ENCODE data around the gene XAB2. TPM values are rescaled to one million over a fixed set of nuclear protein-coding genes. Genes with fewer than 3 reads are reported as not detected.

The XAB2 gene
- total and polyA plus RNA-seq, 12 donors: 18.6 to 31.9 (median 22.7) TPM

- Histone ChIP-seq H3K9me3 (no peaks in the 10 kb centered on the region), H3K4me3 (no peak overlapping the region), H3K27me3 (peaks cover 0 to 46% (median 13%) of the 10 kb centered on the region in 7 donors), H3K27ac (no peak overlapping the region), H3K36me3 (no peaks in the 10 kb centered on the region), H3K4me1 (no peaks in the 10 kb centered on the region)
- 70 to 77% methylated on average over 7 of the region's 7 CpGs for WGBS, 2 donors
- intact Hi-C loops (cut with DNase I): no loop called here
- ATAC-seq: no peak
- TF ChIP-seq, protein P1, sequence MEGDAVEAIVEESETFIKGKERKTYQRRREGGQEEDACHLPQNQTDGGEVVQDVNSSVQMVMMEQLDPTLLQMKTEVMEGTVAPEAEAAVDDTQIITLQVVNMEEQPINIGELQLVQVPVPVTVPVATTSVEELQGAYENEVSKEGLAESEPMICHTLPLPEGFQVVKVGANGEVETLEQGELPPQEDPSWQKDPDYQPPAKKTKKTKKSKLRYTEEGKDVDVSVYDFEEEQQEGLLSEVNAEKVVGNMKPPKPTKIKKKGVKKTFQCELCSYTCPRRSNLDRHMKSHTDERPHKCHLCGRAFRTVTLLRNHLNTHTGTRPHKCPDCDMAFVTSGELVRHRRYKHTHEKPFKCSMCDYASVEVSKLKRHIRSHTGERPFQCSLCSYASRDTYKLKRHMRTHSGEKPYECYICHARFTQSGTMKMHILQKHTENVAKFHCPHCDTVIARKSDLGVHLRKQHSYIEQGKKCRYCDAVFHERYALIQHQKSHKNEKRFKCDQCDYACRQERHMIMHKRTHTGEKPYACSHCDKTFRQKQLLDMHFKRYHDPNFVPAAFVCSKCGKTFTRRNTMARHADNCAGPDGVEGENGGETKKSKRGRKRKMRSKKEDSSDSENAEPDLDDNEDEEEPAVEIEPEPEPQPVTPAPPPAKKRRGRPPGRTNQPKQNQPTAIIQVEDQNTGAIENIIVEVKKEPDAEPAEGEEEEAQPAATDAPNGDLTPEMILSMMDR (IDR thresholded peaks at IDR 0.05): no peak
- no peak for DNase-seq
Measured at GRCh38 chr19:7663706-7664105, 34.4 kb upstream of the XAB2 start.

DNA sequence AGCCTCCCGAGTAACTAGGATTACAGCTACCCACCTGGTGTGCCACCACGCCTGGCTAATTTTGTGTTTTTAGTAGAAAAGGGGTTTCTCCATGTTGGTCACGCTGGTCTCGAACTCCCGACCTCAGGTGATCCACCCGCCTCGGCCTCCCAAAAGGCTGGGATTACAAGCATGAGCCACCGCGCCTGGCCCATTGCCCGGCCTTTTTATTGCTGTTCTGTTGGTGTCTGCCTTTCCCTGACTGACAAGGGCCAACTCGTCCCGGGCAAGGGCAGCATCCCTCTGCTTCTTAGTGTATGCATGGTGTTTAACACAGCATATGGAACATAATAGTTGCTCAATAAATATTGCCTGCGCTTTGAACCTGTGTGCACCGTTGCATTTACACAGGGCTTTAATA, 33.3 kb upstream of the XAB2 start:
- no peak overlapping the region for H3K4me3 ChIP-seq
- H3K4me1 ChIP-seq: peaks cover 0 to 9% (median 0%) of the 10 kb centered on the region in 9 donors
- ATAC-seq (no peak), DNase-seq (no peak)
- no peaks in the 10 kb centered on the region for H3K9me3 ChIP-seq
- no peak overlapping the region for H3K27ac ChIP-seq
- H3K27me3 ChIP-seq: peaks cover 0 to 38% (median 7%) of the 10 kb centered on the region in 7 donors
- WGBS, 2 donors: 81 to 89% methylated on average over 14 of the region's 14 CpGs
- H3K36me3 ChIP-seq: no peaks in the 10 kb centered on the region
- intact Hi-C loops (cut with DNase I): no loop called here
- TF ChIP-seq, protein P1 (IDR thresholded peaks at IDR 0.05): no peak

- H3K27me3 ChIP-seq: peaks cover 0 to 38% (median 7%) of the 10 kb centered on the region in 7 donors
- 75 to 76% methylated on average over 8 of the region's 8 CpGs for WGBS, 2 donors
Measured at GRCh38 chr19:7661744-7662538, 32.6 kb upstream of the XAB2 start.

DNA sequence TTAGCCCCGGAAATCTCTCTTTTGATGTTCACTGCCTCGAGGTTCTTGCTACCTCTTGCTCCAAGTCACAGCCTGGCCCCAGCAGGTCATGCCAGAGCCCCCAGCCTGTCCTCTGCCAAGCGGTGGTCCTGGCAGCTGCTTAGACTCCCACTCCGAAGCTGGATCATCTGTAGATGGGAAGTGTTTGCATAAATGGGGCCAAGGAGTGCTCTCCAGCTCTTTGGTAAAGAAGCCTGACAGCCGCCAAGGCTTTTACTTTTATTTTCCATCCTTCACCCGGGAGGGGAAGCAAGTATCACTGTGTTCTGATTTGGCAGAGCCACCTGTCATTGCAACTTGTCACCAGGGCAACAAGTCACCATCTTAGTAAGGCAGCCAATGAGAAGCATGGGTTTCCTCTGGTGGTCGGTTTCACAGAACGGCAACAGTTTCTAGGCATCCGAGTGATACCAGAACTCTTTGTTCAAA, 28.9 kb upstream of the XAB2 start:
- intact Hi-C loops (cut with DNase I): loop anchor here in 2 of 10 donors (10.0 kb wide), 1 partner anchor 137 kb away; no protein-coding TSS in a partner anchor
- 32 to 38% methylated on average over 9 of the region's 9 CpGs for WGBS, 2 donors
- H3K27ac ChIP-seq: peak overlapping the region in 1 of 10 donors; percentile 84
- no peaks in the 10 kb centered on the region for H3K9me3 ChIP-seq
- TF ChIP-seq, protein P1 (IDR thresholded peaks at IDR 0.05): no peak
- no peaks in the 10 kb centered on the region for H3K36me3 ChIP-seq
- H3K27me3 ChIP-seq: peaks cover 0 to 29% (median 7%) of the 10 kb centered on the region in 7 donors
- ATAC-seq: no peak
- peaks cover 0 to 28% (median 0%) of the 10 kb centered on the region in 9 donors for H3K4me1 ChIP-seq
- H3K4me3 ChIP-seq: no peak overlapping the region
- DNase-seq: no peak

More at GRCh38 chr19:7661744-7662538, 32.6 kb upstream of the XAB2 start:
- Histone ChIP-seq H3K9me3 (no peaks in the 10 kb centered on the region), H3K4me1 (peaks cover 0 to 15% (median 0%) of the 10 kb centered on the region in 9 donors), H3K4me3 (no peak overlapping the region), H3K27ac (no peak overlapping the region), H3K36me3 (no peaks in the 10 kb centered on the region)
- intact Hi-C loops (cut with DNase I): no loop called here
- ATAC-seq (no peak), DNase-seq (no peak)
- TF ChIP-seq, protein P1 (IDR thresholded peaks at IDR 0.05): no peak
